B cell (primary cell): Measurements from ENCODE around the gene EME1. TPM values are rescaled to one million over a fixed set of nuclear protein-coding genes. Genes with fewer than 3 reads are reported as not detected.

Experiments
- ATAC-seq: fragments of 200-7000 bp; cut with Tn5 transposase; one replicate; pipeline ENCODE4 v1.10.0; 2021; ENCODE audit warnings: low read depth, mild to moderate bottlenecking, moderate number of reproducible peaks, moderate library complexity
- CTCF ChIA-PET: fragments of 350-600 bp; sonication (Branson Sonifier 250); formaldehyde crosslinking; loops from one replicate; lab custom pipeline; 2021; ENCODE audit warnings: antibody characterized with exemption, inconsistent platforms; lab: Charles Lee
- POLR2A ChIA-PET: fragments of 350-600 bp; sonication (Branson Sonifier 250); formaldehyde crosslinking; loops from one replicate; lab custom pipeline; 2021; ENCODE audit warnings: antibody characterized with exemption; lab: Charles Lee
- DNase-seq: peaks from one replicate; pipeline ENCODE4 v3.0.0; 2013
- H2AFZ ChIP-seq: 2 replicates; pipeline ENCODE4 v1.6.1; 2012; ENCODE audit warnings: mild to moderate bottlenecking, low read depth, low read length; ENCODE audit not compliant: insufficient read depth, poor library complexity, severe bottlenecking
- H3K27ac ChIP-seq, 2 donors: 1 replicate in 1 of 2; 2 replicates in 1 of 2; pipeline ENCODE4 v1.5.1; 2012 to 2013; ENCODE audit warnings: low read length in 2 of 2, mild to moderate bottlenecking in 2 of 2, moderate library complexity in 1 of 2
- H3K27me3 ChIP-seq, 4 experiments: fragments of 200-600 bp in 1 of 4; sonication (generic) in 1 of 4; replicated peaks in 1 of 4; 1 replicate in 2 of 4; 2 replicates in 2 of 4; pipeline versions ENCODE4 v1.6.1 to v1.7.0; 2013 to 2016; ENCODE audit warnings: low read length in 3 of 4, mild to moderate bottlenecking in 2 of 4, mixed read lengths in 1 of 4, moderate library complexity in 1 of 4; ENCODE audit not compliant: insufficient read depth in 4 of 4, control insufficient read depth in 3 of 4; ENCODE audit errors: control extremely low read depth in 1 of 4
- H3K36me3 ChIP-seq, 2 experiments: replicated peaks in 1 of 2; 1 replicate in 1 of 2; 2 replicates in 1 of 2; pipeline versions ENCODE4 v1.6.1 to v1.7.1; 2013; ENCODE audit warnings: low read length in 1 of 2; ENCODE audit not compliant: insufficient read depth in 2 of 2, control insufficient read depth in 1 of 2; ENCODE audit errors: control extremely low read depth in 1 of 2, extremely low read depth in 1 of 2
- H3K4me1 ChIP-seq, 2 donors: fragments of 200-600 bp in 1 of 2; sonication (generic) in 1 of 2; 1 replicate in 1 of 2; 2 replicates in 1 of 2; pipeline versions ENCODE4 v1.5.1 to v1.6.1; 2013 to 2017; ENCODE audit warnings: low read length in 2 of 2; ENCODE audit not compliant: control insufficient read depth in 2 of 2, insufficient read depth in 2 of 2
- H3K4me2 ChIP-seq: replicated peaks from 2 replicates; pipeline ENCODE3; 2012; ENCODE audit warnings: mild to moderate bottlenecking, low read depth, low read length; ENCODE audit not compliant: poor library complexity, severe bottlenecking
- H3K4me3 ChIP-seq, 5 experiments: fragments of 200-600 bp in 1 of 5; sonication (generic) in 1 of 5; 1 replicate in 3 of 5; 2 replicates in 2 of 5; pipeline versions ENCODE4 v1.5.1 to v1.7.0; 2011 to 2016; ENCODE audit warnings: low read length in 4 of 5, mild to moderate bottlenecking in 4 of 5, low read depth in 2 of 5, control low read depth in 1 of 5, moderate library complexity in 1 of 5; ENCODE audit not compliant: insufficient read depth in 1 of 5; ENCODE audit errors: control extremely low read depth in 1 of 5, extremely low read depth in 1 of 5
- H3K79me2 ChIP-seq: fragments of 200-600 bp; sonication (generic); one replicate; pipeline ENCODE4 v1.6.0; 2016; ENCODE audit warnings: low read length; ENCODE audit not compliant: control insufficient read depth, insufficient read depth
- H3K9ac ChIP-seq: fragments of 200-600 bp; sonication (generic); 2 replicates; pipeline ENCODE4 v1.6.1; 2017; ENCODE audit warnings: mild to moderate bottlenecking, low read length, moderate library complexity
- H3K9me3 ChIP-seq, 3 donors: one replicate each; pipeline versions ENCODE4 v1.6.1 to v1.7.1; 2013; ENCODE audit warnings: low read length in 2 of 3; ENCODE audit not compliant: control insufficient read depth in 2 of 3, insufficient read depth in 1 of 3; ENCODE audit errors: control extremely low read depth in 1 of 3
- H4K20me1 ChIP-seq: 2 replicates; pipeline ENCODE4 v1.6.0; 2012; ENCODE audit warnings: mild to moderate bottlenecking, low read length; ENCODE audit not compliant: insufficient read depth, control insufficient read depth, poor library complexity, severe bottlenecking
- H3K27ac Mint-ChIP-seq: one replicate; pipeline ENCODE4 v1.8.0; 2021; ENCODE audit warnings: mixed read lengths
- H3K27me3 Mint-ChIP-seq: one replicate; pipeline ENCODE4 v1.8.0; 2021; ENCODE audit warnings: mixed read lengths
- H3K4me1 Mint-ChIP-seq: one replicate; pipeline ENCODE4 v1.8.0; 2021; ENCODE audit warnings: mixed read lengths
- H3K4me3 Mint-ChIP-seq: one replicate; pipeline ENCODE4 v1.8.0; 2021; ENCODE audit warnings: mixed read lengths
- H3K9me3 Mint-ChIP-seq: one replicate; pipeline ENCODE4 v1.8.0; 2022; ENCODE audit warnings: mixed read lengths; ENCODE audit not compliant: insufficient read depth
- CTCF ChIP-seq: fragments of 200-600 bp; IDR thresholded peaks from one replicate; pipeline ENCODE4 v1.8.0; 2022; ENCODE audit warnings: antibody characterized with exemption, mild to moderate bottlenecking
- EZH2 ChIP-seq: IDR thresholded peaks from 2 replicates; pipeline ENCODE4 v1.6.1; 2012; ENCODE audit warnings: borderline replicate concordance, low read depth, mild to moderate bottlenecking, moderate library complexity, low read length; ENCODE audit not compliant: insufficient read depth, poor library complexity, severe bottlenecking
- WGBS: methylation state at CpG from one replicate; pipeline ENCODE4 v1.1.5; 2013; ENCODE audit warnings: missing lambda C conversion rate; ENCODE audit not compliant: insufficient coverage; 5-methylcytosine and 5-hydroxymethylcytosine counted together
- intact Hi-C: fragments of 100-400 bp; cut with micrococcal nuclease; formaldehyde crosslinking; loops from one replicate; pipeline ENCODE4 v1.10.0; 2022
- polyA plus RNA-seq: library from polyadenylated mRNA; depleted of rRNA; stranded (reverse); fragments of >200 nt; gene quantifications from 2 replicates; pipeline ENCODE4 v1.2.3, GENCODE V29; 2012
- total RNA-seq, 2 donors: library from RNA; stranded (reverse); fragments of 120-200 nt in 1 of 2; gene quantifications; 1 replicate in 1 of 2; 2 replicates in 1 of 2; pipeline versions ENCODE4 v1.2.3 to v1.2.4, GENCODE V29; 2013 to 2022

Gene EME1
- total and polyA plus RNA-seq, 2 donors (not counting 1 experiment from before 2014, with no cell fraction given), result 1.6 to 2.3 TPM

- no peak overlapping the region for H3K27ac ChIP-seq
- Mint-ChIP-seq H3K9me3 (no peaks in the 10 kb centered on the region), H3K4me1 (peaks cover 53% of the 10 kb centered on the region), H3K27ac (peak overlapping the region; percentile 56), H3K4me3 (peak overlapping the region; percentile 49), H3K27me3 (no peaks in the 10 kb centered on the region)
- peaks cover 0 to 10% (median 4%) of the 10 kb centered on the region in 3 donors for H3K9me3 ChIP-seq
- DNase-seq (no peak), ATAC-seq (no peak)
- no peak overlapping the region for H3K4me2 ChIP-seq
- peaks cover 33 to 47% of the 10 kb centered on the region in 2 donors for H3K4me1 ChIP-seq
- no peak overlapping the region for H3K4me3 ChIP-seq
- TF ChIP-seq CTCF, result no peak
- no peak overlapping the region for H2AFZ ChIP-seq
- intact Hi-C loops, result loop anchor here (10.0 kb wide), 1 partner anchor 49 kb away; the partner anchor contains the start of genes EME1 and MRPL27
- CTCF ChIA-PET, result interaction anchor here (3.3 kb wide), 1 partner anchor 26 kb away, joined by 26 read pairs; the partner anchor contains the start of gene LRRC59
- no peaks in the 10 kb centered on the region for H4K20me1 ChIP-seq
- WGBS, result 72% methylated on average over 4 of the region's 6 CpGs
- no peaks in the 10 kb centered on the region for H3K27me3 ChIP-seq
- POLR2A ChIA-PET, result no interaction called here
- peaks cover 19% of the 10 kb centered on the region for H3K79me2 ChIP-seq
- no peak overlapping the region for H3K9ac ChIP-seq
- H3K36me3 ChIP-seq, result no peaks in the 10 kb centered on the region
Measured at GRCh38 chr17:50423553-50424159, 50.6 kb downstream of the EME1 start.

- no peaks in the 10 kb centered on the region for H3K36me3 ChIP-seq
- no peaks in the 10 kb centered on the region for H3K27me3 Mint-ChIP-seq
- H4K20me1 ChIP-seq, result no peaks in the 10 kb centered on the region
- H3K4me3 ChIP-seq, result no peak overlapping the region
- H3K4me2 ChIP-seq, result peak overlapping the region; percentile 96
- no peak overlapping the region for H3K9ac ChIP-seq
- peak overlapping the region; percentile 92 for H2AFZ ChIP-seq
- H3K4me1 Mint-ChIP-seq, result peaks cover 56% of the 10 kb centered on the region
- ATAC-seq (no peak), DNase-seq (no peak)
- H3K79me2 ChIP-seq, result peaks cover 26% of the 10 kb centered on the region
- H3K9me3 ChIP-seq, result peaks cover 0 to 4% (median 0%) of the 10 kb centered on the region in 3 donors
- H3K9me3 Mint-ChIP-seq, result no peaks in the 10 kb centered on the region
- WGBS, result 91% methylated on average over 6 of the region's 9 CpGs
- CTCF ChIA-PET, result interaction anchor here (1.0 to 3.2 kb wide), 3 partner anchors 27 to 64 kb away, joined by 3 to 28 read pairs (median 3); partner anchors contain the start of gene LRRC59
- H3K27me3 ChIP-seq, result no peaks in the 10 kb centered on the region
- intact Hi-C loops, result loop anchor here (10.0 kb wide), 1 partner anchor 50 kb away; the partner anchor contains the start of genes EME1 and MRPL27
- TF ChIP-seq CTCF (no peak), EZH2 (no peak)
- POLR2A ChIA-PET, result no interaction called here
- peaks cover 33 to 47% of the 10 kb centered on the region in 2 donors for H3K4me1 ChIP-seq
- peak overlapping the region in 1 of 2 donors; percentile 46 for H3K27ac ChIP-seq
- peak overlapping the region; percentile 93 for H3K27ac Mint-ChIP-seq
- H3K4me3 Mint-ChIP-seq, result peak overlapping the region; percentile 49
Measured at GRCh38 chr17:50424246-50424995, 51.4 kb downstream of the EME1 start.
